Stimulated activated effector memory CD8-positive, alpha-beta T cell treated with anti-CD3 and anti-CD28 coated beads, Interleukin-12 subunit alpha, Interleukin-12 subunit beta, amount 100 ng/mL, for 72 hours (primary cell): ENCODE data around the gene DCP1B.

Source experiments
- ATAC-seq: fragments of 150-1000 bp; cut with Tn5 transposase; 2 replicates; pipeline ENCODE4 v1.10.0; 2021
- DNase-seq, 2 donors: peaks; one replicate each; pipeline ENCODE4 v3.0.0; 2021 to 2022; ENCODE audit warnings: low spot score in 2 of 2
- H3K27ac Mint-ChIP-seq: one replicate; pipeline ENCODE4 v1.8.0; 2022; ENCODE audit warnings: mild to moderate bottlenecking, mixed read lengths
- H3K36me3 Mint-ChIP-seq: one replicate; pipeline ENCODE4 v1.8.0; 2022; ENCODE audit warnings: mild to moderate bottlenecking, mixed read lengths
- H3K4me1 Mint-ChIP-seq: one replicate; pipeline ENCODE4 v1.8.0; 2022; ENCODE audit warnings: mixed read lengths
- H3K4me3 Mint-ChIP-seq: one replicate; pipeline ENCODE4 v1.8.0; 2022; ENCODE audit warnings: mild to moderate bottlenecking, mixed read lengths
- H3K9me3 Mint-ChIP-seq: one replicate; pipeline ENCODE4 v1.8.0; 2022; ENCODE audit warnings: mixed read lengths

Gene DCP1B

DNA sequence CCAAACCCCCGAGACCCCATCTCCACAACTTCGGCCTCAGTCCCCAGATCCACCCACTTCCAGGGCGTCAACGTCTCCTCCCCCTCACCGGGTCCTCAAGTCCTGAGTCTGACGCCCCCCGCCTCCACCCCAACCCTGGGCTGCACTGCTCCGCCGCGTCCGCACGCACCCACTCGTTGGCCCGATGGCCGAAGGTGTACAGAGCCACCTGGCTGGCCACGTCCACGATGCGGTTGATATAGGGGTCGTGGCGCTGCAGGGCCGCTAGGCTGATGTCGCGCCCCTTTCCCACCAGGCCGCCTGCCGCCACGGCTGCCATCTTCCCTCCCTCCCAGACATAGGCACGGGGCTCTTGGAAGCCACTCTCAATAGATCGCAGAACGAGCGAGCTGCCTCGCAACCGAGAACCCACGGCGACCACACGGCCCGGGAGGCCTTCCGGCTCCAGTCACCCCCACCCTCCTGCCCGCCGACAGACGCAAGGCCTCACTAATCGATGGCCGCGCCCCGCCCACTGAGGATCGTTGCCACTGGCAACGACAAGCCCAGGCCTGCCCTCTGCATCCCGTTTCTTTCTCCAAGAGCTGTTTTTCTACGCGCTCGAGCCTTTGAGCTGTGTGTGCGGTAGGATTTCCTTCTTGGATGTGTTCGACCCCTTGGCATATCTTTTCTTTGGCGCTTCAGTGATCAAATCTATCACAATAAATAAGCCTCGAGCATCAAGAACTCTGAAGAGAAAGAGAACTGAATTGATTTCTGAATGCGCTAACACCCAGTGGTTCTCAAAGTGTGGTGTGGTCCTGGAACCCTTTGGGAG, at the start of gene DCP1B:
Gene DCP1B (minus strand): TSS at position 345 of the 817 bp plus-strand sequence. CDS start 26 bp downstream, at position 319.
- peaks cover 29% of the 10 kb centered on the region for H3K4me1 Mint-ChIP-seq
- peaks cover 12% of the 10 kb centered on the region for H3K36me3 Mint-ChIP-seq
- peak within 1 kb of the TSS; percentile 100 for H3K4me3 Mint-ChIP-seq
- peak; percentile 86 to 96 for DNase-seq
- H3K27ac Mint-ChIP-seq: peak within 1 kb of the TSS; percentile 100
- H3K9me3 Mint-ChIP-seq: no peaks in the 10 kb centered on the region
- peak; percentile 100 for ATAC-seq

DNA sequence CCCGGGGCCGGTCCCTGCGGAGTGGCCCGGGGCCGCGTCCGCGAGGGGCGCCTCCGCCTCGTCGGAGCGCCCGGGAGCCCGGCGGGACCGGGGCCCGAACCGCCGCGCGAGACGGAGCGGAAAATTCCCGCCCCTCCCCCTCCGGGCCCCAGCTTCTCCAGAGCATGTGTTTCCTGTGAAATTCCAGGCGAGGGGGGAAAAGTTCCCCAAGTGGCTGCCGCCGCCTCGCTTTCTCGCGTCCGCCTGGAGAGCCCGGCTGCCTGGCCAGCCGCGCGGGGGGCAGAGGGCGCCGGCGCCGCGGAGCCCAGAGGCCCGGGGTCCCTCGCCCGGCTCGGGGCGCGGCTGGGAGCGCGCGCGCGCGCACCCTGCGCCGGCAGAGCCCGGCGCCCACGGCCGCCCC, 49.4 kb upstream of the DCP1B start:
- Mint-ChIP-seq H3K4me3 (peak overlapping the region; percentile 65), H3K4me1 (peaks cover 27% of the 10 kb centered on the region), H3K27ac (no peak overlapping the region), H3K9me3 (no peaks in the 10 kb centered on the region), H3K36me3 (no peaks in the 10 kb centered on the region)
- ATAC-seq: no peak
- no peak for DNase-seq

GRCh38 chr12:2052826-2053678, 48.8 kb upstream of the DCP1B start, which contains the start of gene CACNA1C:
TSS of gene CACNA1C (plus strand) at chr12:2052987. CDS start at chr12:2053563, 576 bp downstream.
- H3K9me3 Mint-ChIP-seq: no peaks in the 10 kb centered on the region
- no peaks in the 10 kb centered on the region for H3K36me3 Mint-ChIP-seq
- H3K4me1 Mint-ChIP-seq: peaks cover 27% of the 10 kb centered on the region
- H3K27ac Mint-ChIP-seq: no peak within 1 kb of the TSS
- ATAC-seq (peak; percentile 73), DNase-seq (peak in 1 of 2 donors; percentile 61)
- peak within 1 kb of the TSS; percentile 65 for H3K4me3 Mint-ChIP-seq

DNA sequence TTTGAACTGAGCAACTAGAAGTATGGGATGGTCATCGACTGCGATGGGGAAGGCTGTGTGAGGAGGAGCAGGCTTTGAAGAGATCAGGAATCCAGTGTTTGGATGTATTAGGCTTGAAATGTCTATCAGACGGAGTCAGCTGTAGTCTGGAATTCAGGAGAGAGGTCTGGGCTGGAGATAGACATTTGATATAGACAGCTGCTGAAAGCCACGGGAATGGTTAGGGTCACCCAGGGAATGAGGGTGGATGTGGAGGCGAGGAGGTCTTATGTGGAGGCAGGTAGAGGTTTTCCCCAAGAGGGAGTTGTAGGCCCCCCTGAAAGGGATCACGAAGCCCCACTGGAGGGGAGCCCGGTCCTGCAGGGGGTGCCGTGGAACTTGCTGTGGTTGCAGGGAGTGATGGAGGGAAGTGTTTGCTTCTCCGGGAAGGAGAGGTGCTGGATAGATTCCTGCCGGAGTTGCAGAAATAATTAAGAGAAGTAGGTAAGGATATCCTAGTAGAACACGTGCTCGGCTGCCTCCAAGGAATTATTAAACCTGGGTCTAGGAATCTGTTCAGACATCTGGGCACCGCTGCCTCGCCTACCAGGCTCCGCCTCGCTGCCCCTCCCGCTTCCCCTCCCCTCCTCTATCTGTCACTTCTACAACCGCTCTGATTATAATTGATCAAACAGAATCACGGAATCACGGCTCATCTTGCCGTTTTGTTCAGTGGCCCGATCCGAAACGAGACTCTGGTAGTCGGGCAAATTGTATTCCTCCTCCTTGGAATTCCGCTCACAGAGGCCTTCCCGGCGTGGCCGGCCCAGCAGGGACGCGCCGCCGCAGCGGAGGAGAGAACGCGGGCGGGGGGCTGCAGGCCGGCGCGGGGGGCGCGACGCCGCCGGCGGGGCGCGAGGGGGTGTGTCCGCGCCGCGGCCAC, 47.7 kb upstream of the DCP1B start:
- peak overlapping the region; percentile 64 for H3K4me3 Mint-ChIP-seq
- no peak for ATAC-seq
- H3K36me3 Mint-ChIP-seq: no peaks in the 10 kb centered on the region
- no peak overlapping the region for H3K27ac Mint-ChIP-seq
- H3K9me3 Mint-ChIP-seq: no peaks in the 10 kb centered on the region
- no peak for DNase-seq
- peaks cover 27% of the 10 kb centered on the region for H3K4me1 Mint-ChIP-seq

DNA sequence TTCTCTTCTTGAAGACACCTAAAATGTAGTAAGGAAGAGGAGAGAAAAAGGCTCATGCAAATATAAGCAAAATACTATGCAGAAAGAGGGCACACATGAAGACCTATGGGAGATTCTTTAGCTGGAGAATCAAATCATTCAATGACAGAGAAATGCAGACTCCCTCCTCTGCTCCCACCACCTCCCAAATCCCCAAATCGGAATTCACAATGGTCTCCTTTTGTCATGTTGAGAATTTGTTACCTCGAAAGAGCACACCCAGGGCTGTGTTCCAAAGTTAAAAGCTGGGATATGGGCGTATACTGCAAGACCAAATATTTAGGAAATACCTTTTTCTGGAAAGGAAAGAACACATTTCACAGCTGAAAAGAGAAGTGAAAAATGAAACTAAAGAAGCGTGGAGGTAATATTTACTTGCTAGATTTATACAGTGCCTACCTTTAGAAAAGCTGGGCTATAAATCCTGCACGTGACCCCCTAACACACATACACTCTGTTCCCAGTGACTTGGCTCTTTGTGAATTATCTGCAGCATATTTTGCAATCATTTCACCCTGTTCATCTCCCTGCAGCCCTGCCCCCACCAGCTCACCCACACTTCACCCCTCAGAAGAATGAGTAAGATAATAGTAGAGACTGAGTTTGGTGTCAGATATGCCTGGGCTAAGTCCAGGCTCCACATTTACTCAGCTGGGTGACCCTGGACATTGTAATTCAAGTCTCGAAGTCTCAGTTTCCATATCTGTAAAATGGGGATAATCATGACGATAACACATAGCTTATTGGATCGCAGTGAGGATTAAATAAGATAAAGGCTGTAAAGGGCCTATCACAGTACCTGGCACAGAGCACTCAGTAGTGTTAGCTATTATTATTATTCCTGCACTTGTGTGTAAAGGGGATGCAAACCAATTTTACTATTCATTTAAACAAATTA, 45.6 kb upstream of the DCP1B start:
- Mint-ChIP-seq H3K36me3 (no peaks in the 10 kb centered on the region), H3K27ac (no peak overlapping the region), H3K4me1 (peaks cover 27% of the 10 kb centered on the region), H3K9me3 (no peaks in the 10 kb centered on the region), H3K4me3 (no peak overlapping the region)
- ATAC-seq: no peak
- DNase-seq: no peak

DNA sequence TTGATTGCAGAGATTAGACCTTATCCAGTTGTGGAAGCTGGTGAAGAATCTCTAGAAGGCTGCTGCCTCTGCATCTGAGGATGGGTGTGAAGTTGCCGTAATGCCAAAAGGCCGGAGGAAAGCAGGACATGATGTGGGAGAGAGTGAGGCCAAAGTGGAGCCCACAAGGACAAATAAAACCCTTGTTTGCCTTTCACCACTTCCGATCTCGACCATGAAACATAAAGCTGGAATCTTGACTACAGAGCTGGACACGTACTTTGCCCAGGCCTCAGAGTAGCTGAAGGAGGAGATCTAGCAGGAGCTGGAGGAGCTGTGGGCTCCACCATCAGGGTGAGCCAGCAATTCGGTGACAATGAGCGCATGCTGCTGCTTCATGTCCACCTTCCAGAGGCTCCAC, 43.5 kb upstream of the DCP1B start:
- ATAC-seq (no peak), DNase-seq (no peak)
- Mint-ChIP-seq H3K9me3 (no peaks in the 10 kb centered on the region), H3K36me3 (no peaks in the 10 kb centered on the region), H3K27ac (no peak overlapping the region), H3K4me3 (no peak overlapping the region), H3K4me1 (peaks cover 18% of the 10 kb centered on the region)

- ATAC-seq: no peak
- DNase-seq: no peak
- Mint-ChIP-seq H3K27ac (no peak overlapping the region), H3K9me3 (no peaks in the 10 kb centered on the region), H3K36me3 (no peaks in the 10 kb centered on the region), H3K4me3 (no peak overlapping the region), H3K4me1 (peaks cover 16% of the 10 kb centered on the region)
These were observed 42.7 kb upstream of the DCP1B start for GRCh38 chr12:2046957-2047356.

GRCh38 chr12:2044165-2044564, 39.9 kb upstream of the DCP1B start:
- Mint-ChIP-seq H3K27ac (no peak overlapping the region), H3K4me1 (no peaks in the 10 kb centered on the region), H3K9me3 (no peaks in the 10 kb centered on the region), H3K4me3 (no peak overlapping the region), H3K36me3 (no peaks in the 10 kb centered on the region)
- ATAC-seq (no peak), DNase-seq (no peak)

DNA sequence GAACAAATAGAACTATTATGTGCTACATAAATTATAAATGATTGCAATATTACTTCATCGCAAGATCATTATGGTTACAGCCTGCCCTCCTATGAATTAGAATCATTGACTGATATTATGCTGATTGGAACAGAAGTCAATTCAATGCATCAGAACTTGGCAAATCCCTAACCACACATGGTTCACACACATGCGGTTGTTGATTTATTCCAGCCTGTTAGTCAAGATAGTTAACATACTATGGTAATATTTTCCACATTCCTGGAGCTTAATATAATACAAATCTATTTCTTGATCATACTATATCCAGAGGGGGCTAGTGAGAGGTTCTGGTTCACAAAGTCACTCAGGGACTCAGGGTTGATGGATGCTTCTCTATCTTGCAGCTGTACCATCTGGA, 38.8 kb upstream of the DCP1B start:
- Mint-ChIP-seq H3K4me1 (no peaks in the 10 kb centered on the region), H3K36me3 (no peaks in the 10 kb centered on the region), H3K9me3 (no peaks in the 10 kb centered on the region), H3K27ac (no peak overlapping the region), H3K4me3 (no peak overlapping the region)
- DNase-seq (no peak), ATAC-seq (no peak)

GRCh38 chr12:2039034-2039433, 34.8 kb upstream of the DCP1B start:
- Mint-ChIP-seq H3K4me1 (peaks cover 16% of the 10 kb centered on the region), H3K36me3 (no peaks in the 10 kb centered on the region), H3K9me3 (no peaks in the 10 kb centered on the region), H3K27ac (no peak overlapping the region), H3K4me3 (no peak overlapping the region)
- ATAC-seq (no peak), DNase-seq (no peak)

DNA sequence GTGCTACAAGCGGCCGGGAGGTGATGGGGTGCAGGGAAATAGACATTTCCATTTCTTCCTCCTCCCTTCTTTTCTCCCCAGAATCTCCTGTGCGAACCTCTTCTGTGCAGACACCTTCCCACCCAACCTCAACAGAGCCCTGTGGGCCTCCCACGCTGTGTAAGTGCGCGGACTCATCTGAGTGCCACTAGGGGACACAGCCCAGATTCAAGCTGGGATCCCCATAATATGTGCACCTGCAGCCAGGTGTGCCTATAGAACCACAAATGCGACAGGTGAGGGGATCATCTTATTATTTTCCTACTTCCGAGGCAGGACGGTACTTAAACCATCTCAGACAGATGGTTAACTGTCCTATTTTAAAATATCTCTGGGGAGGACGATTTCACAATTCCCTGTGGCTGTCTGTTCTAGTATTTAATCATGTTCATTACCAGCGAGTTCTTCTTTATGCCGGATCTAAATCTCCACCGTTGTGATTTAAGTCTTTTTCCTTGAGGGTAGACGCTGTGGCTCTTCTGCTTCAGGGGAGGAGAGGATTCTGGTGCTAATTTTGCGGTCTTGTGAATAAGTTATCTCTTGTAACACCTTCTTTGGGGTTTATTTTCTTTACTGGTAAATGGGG, 31.3 kb upstream of the DCP1B start:
- Mint-ChIP-seq H3K4me1 (peaks cover 16% of the 10 kb centered on the region), H3K4me3 (peak overlapping the region; percentile 68), H3K36me3 (no peaks in the 10 kb centered on the region), H3K27ac (no peak overlapping the region), H3K9me3 (no peaks in the 10 kb centered on the region)
- ATAC-seq: peak; percentile 62
- DNase-seq: no peak

- no peaks in the 10 kb centered on the region for H3K36me3 Mint-ChIP-seq
- DNase-seq (peak; percentile 92 to 95), ATAC-seq (peak; percentile 95)
- H3K4me1 Mint-ChIP-seq: peaks cover 16% of the 10 kb centered on the region
- peak overlapping the region; percentile 68 for H3K4me3 Mint-ChIP-seq
- no peak overlapping the region for H3K27ac Mint-ChIP-seq
- no peaks in the 10 kb centered on the region for H3K9me3 Mint-ChIP-seq
These were observed 30.6 kb upstream of the DCP1B start for GRCh38 chr12:2034633-2035430.

GRCh38 chr12:2032506-2032905, 28.2 kb upstream of the DCP1B start:
- DNase-seq (no peak), ATAC-seq (no peak)
- Mint-ChIP-seq H3K36me3 (no peaks in the 10 kb centered on the region), H3K27ac (no peak overlapping the region), H3K9me3 (no peaks in the 10 kb centered on the region), H3K4me1 (peaks cover 16% of the 10 kb centered on the region), H3K4me3 (no peak overlapping the region)
